DMS 273 (cell line): ENCODE results near the gene ANKRD33B.

ENCODE experiments used
- DNase-seq: peaks from one replicate; lab custom pipeline; 2025; ENCODE audit not compliant: unreplicated experiment; lab: John Stamatoyannopoulos, UW

ANKRD33B gene

GRCh38 chr5:10672146-10673016 lies 108.5 kb downstream of the ANKRD33B start:
- DNase-seq = no peak

DNA sequence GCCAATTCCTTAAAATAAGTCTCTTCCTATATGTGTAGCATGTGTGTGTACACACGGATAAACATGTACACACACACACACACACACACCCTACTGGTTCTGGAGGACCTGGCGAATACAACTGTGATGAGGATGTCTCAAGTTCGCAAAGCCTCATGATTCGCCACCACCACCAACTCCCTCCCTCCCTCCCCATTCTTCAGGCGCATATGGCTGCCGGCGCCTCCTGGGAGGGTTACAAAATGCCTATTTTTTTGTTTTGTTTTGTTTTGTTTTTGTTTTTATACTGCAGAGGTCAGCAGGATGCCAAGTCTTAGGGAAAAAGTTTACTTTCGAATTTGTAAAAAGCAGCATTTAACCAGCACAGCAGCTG lies 109.1 kb downstream of the ANKRD33B start:
- DNase-seq = no peak

DNA sequence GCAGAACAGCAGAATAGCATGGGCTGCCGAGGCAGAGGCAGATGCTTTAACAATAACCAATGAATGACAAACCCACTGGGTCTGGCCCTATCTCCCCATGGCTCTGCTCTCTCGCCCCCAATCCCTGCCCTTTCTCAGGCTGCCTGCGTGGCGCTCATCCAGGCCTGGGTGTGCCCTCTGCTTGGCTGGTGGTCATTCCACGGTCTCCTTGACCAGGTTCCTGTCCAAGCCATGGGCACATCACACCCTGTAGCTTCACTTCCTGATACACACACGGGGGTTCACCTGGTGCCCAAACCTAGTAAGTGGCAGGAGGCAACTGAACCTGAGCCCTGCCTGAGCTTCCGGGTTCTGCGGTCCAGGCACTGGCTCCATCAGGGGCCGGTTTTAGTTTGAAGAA lies 109.5 kb downstream of the ANKRD33B start:
- DNase-seq = no peak

- DNase-seq = no peak
Measured at GRCh38 chr5:10674096-10674495, 110.2 kb downstream of the ANKRD33B start.

DNA sequence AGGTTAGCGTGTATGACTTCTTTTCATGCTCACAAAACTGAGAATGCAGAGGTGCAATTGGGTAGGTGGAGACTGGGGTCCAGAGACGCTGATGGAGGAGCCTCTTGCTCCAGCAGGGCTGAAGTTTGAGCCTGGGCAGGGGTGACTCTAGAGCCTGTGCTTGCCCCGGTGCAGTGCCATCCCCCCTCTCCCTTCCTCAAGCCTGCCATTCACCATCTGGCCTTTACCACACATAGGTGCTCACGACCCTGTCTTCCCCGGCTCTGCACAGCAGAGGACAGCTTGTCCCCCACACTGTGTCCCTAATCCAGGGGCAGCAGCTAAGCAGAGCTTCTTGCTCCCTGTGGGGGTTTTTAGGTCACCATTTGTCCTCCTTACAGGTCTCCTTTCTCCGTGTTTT lies 110.7 kb downstream of the ANKRD33B start:
- DNase-seq = peak; percentile 24

- peak; percentile 36 for DNase-seq
Measured at GRCh38 chr5:10675177-10675700, 111.4 kb downstream of the ANKRD33B start.

DNA sequence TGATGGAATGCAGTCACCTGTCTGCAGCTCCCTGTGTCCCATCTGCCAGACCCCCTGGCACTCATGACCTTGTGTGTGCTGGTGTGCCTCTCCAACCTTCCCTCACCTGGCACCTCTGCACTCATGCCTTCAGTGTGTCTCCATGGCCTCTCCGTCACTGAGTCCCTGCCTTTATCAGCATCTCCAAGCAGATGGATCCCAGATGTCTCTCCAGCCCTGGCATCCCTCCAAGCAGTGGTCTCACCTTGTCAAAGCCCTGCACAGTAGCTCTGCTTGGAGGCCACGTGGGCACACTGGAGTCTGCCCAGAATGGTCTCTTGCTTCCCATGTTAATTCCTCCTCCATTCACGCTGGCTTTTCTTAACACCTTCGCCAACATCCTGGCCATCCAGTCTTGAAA lies 112.4 kb downstream of the ANKRD33B start:
- peak; percentile 84 for DNase-seq

GRCh38 chr5:10676946-10677345 lies 113.1 kb downstream of the ANKRD33B start:
- DNase-seq = no peak

DNA sequence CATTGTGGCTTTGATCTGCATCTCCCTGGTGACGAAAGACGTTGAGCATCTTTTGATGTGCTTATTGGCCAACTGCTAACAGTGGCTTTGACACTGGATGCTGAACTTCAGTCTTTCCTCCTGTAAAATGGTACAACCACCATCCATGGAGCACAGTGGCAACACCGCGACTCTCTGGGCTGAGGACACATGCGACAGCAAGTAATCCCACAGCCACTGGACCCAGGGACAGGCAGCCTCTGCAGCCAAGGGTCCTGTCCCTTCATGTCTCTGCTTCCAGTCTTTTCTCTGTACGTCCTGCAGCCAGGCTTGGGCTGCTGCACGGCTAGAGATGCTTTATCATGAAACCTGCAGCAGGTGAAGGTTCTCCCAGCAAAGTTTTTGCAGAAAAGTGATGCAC lies 113.7 kb downstream of the ANKRD33B start:
- DNase-seq = no peak

GRCh38 chr5:10678244-10678643 lies 114.4 kb downstream of the ANKRD33B start:
- no peak for DNase-seq

DNA sequence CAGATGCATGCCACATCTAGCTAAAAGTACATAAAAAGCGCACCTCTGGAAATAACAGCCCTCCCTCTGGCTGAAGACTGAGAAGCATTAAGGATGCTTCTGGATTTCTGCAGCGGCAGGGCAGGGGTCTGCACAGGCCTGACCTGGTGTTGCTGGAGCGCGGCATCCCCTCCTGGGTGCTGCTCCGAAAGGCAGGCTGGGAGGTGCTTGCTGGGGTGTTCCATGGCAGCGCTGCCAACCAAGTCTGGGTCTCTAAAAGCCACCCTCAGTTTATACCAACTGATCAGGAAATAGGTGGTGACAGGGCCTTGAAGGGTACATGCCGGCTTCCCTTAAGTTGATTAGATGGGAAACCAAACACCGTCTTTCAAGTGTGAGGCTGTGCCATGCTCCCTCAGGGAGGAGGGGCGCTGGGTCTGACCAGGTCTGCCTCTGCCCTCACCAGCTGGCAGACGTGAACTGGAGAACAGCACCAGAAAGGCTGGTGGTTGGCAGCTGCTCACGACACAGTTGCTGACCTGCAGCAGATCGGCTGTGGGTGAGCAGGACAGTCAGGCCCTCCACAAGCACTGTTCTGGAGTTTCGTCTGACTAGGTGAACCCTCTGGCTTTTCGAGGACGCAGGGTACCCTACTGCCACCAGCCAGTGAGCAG lies 115.6 kb downstream of the ANKRD33B start:
- DNase-seq = no peak

GRCh38 chr5:10680876-10681481 lies 117.1 kb downstream of the ANKRD33B start:
- DNase-seq = no peak

GRCh38 chr5:10681731-10682679 lies 118.1 kb downstream of the ANKRD33B start:
- DNase-seq = no peak

GRCh38 chr5:10682801-10683525 lies 119.1 kb downstream of the ANKRD33B start:
- DNase-seq = no peak

DNA sequence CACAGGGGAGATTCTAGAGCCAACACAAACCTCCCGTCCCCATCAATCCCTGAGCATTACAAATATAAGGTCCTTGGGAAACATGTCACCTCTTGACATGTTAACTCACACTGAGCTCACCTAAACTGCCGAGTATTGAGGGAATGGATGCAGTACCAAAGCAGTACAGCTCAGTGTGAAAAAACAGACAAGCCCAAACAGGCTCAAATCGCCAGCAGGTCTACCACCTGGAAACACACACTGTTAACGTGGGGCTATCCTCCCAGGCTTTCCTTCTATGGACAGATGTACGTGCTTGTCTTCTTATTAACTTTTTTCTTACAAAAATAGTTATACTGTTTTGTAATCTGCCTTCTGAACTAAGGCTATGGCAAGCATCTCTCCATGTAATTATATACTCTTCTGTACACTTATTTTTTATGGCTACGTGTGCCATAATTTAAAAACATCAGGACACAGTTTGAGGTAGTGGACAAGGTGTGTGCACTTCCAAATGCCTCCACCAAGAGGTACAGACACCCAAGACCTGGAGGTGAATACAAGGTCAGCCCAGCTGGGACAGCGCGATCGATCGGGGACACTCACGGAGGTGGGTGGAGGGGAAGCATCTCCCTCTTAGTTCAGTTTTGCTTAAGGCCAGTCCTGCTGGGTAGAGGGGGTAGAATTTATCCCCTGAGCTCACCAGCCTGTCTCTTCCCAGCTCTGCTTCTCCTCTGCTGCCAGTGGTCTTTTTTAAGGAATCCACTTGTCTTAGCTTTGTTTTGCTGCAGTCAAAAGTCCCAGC lies 120.6 kb downstream of the ANKRD33B start:
- peak; percentile 17 for DNase-seq

DNA sequence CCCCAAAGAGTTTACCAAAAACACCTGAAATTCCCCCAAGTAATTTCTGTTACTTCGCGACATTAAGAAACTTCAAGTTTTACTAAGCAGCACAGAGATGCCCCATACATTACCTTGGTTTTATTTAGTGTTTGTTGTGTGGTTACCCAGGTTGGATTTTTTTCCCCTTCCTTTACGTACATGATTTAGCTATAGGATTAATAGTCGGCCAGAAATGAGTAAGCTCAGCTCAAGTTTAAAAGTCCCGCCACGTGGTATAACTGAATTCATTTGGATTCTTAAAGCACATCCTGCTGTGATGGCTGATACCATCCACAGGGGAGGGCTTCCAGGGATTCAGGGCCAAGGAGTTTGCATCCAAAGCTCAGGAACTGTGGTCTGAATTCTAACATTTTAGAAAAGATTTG lies 121.2 kb downstream of the ANKRD33B start:
- DNase-seq = no peak

- DNase-seq = no peak
Measured at GRCh38 chr5:10686890-10687289, 123.0 kb downstream of the ANKRD33B start.

DNA sequence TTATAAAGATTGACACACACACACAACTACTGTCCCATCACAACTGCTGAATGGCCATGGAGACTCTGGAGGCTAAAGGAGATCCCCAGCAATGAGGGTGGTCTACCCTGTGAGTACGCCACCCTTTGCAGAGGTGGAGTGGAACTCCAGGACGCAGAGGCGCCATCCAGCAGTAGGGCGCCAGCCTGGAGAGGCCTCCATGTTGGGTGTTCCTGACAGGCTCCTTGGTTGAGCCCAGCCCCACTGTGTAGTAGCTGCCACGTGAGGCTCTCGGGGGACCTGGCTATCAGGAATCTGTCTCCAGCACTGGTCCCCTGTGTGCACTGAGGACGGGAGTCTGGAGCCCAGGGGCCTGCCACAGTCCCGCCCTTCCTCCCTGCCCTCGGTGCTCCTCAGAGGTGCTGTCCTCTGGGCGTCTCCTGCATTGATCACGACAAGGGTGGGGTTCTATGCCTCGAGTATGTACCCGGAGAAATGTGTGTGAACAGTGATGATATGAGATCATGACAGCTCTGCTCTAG lies 124.8 kb downstream of the ANKRD33B start:
- no peak for DNase-seq
